B cell (primary cell): ENCODE data around the gene NHP2. TPM values are rescaled to one million over a fixed set of nuclear protein-coding genes. Genes with fewer than 3 reads are reported as not detected.

Experiments
- ATAC-seq: fragments of 200-7000 bp; cut with Tn5 transposase; one replicate; pipeline ENCODE4 v1.10.0; 2021; ENCODE audit warnings: low read depth, mild to moderate bottlenecking, moderate number of reproducible peaks, moderate library complexity
- CTCF ChIA-PET: fragments of 350-600 bp; sonication (Branson Sonifier 250); formaldehyde crosslinking; loops from one replicate; lab custom pipeline; 2021; ENCODE audit warnings: antibody characterized with exemption, inconsistent platforms; lab: Charles Lee
- POLR2A ChIA-PET: fragments of 350-600 bp; sonication (Branson Sonifier 250); formaldehyde crosslinking; loops from one replicate; lab custom pipeline; 2021; ENCODE audit warnings: antibody characterized with exemption; lab: Charles Lee
- DNase-seq: peaks from one replicate; pipeline ENCODE4 v3.0.0; 2013
- H2AFZ ChIP-seq: 2 replicates; pipeline ENCODE4 v1.6.1; 2012; ENCODE audit warnings: mild to moderate bottlenecking, low read depth, low read length; ENCODE audit not compliant: insufficient read depth, poor library complexity, severe bottlenecking
- H3K27ac ChIP-seq, 2 donors: 1 replicate in 1 of 2; 2 replicates in 1 of 2; pipeline ENCODE4 v1.5.1; 2012 to 2013; ENCODE audit warnings: low read length in 2 of 2, mild to moderate bottlenecking in 2 of 2, moderate library complexity in 1 of 2
- H3K27me3 ChIP-seq, 4 experiments: fragments of 200-600 bp in 1 of 4; sonication (generic) in 1 of 4; replicated peaks in 1 of 4; 1 replicate in 2 of 4; 2 replicates in 2 of 4; pipeline versions ENCODE4 v1.6.1 to v1.7.0; 2013 to 2016; ENCODE audit warnings: low read length in 3 of 4, mild to moderate bottlenecking in 2 of 4, mixed read lengths in 1 of 4, moderate library complexity in 1 of 4; ENCODE audit not compliant: insufficient read depth in 4 of 4, control insufficient read depth in 3 of 4; ENCODE audit errors: control extremely low read depth in 1 of 4
- H3K36me3 ChIP-seq, 2 experiments: replicated peaks in 1 of 2; 1 replicate in 1 of 2; 2 replicates in 1 of 2; pipeline versions ENCODE4 v1.6.1 to v1.7.1; 2013; ENCODE audit warnings: low read length in 1 of 2; ENCODE audit not compliant: insufficient read depth in 2 of 2, control insufficient read depth in 1 of 2; ENCODE audit errors: control extremely low read depth in 1 of 2, extremely low read depth in 1 of 2
- H3K4me1 ChIP-seq, 2 donors: fragments of 200-600 bp in 1 of 2; sonication (generic) in 1 of 2; 1 replicate in 1 of 2; 2 replicates in 1 of 2; pipeline versions ENCODE4 v1.5.1 to v1.6.1; 2013 to 2017; ENCODE audit warnings: low read length in 2 of 2; ENCODE audit not compliant: control insufficient read depth in 2 of 2, insufficient read depth in 2 of 2
- H3K4me2 ChIP-seq: replicated peaks from 2 replicates; pipeline ENCODE3; 2012; ENCODE audit warnings: mild to moderate bottlenecking, low read depth, low read length; ENCODE audit not compliant: poor library complexity, severe bottlenecking
- H3K4me3 ChIP-seq, 5 experiments: fragments of 200-600 bp in 1 of 5; sonication (generic) in 1 of 5; 1 replicate in 3 of 5; 2 replicates in 2 of 5; pipeline versions ENCODE4 v1.5.1 to v1.7.0; 2011 to 2016; ENCODE audit warnings: low read length in 4 of 5, mild to moderate bottlenecking in 4 of 5, low read depth in 2 of 5, control low read depth in 1 of 5, moderate library complexity in 1 of 5; ENCODE audit not compliant: insufficient read depth in 1 of 5; ENCODE audit errors: control extremely low read depth in 1 of 5, extremely low read depth in 1 of 5
- H3K79me2 ChIP-seq: fragments of 200-600 bp; sonication (generic); one replicate; pipeline ENCODE4 v1.6.0; 2016; ENCODE audit warnings: low read length; ENCODE audit not compliant: control insufficient read depth, insufficient read depth
- H3K9ac ChIP-seq: fragments of 200-600 bp; sonication (generic); 2 replicates; pipeline ENCODE4 v1.6.1; 2017; ENCODE audit warnings: mild to moderate bottlenecking, low read length, moderate library complexity
- H3K9me3 ChIP-seq, 3 donors: one replicate each; pipeline versions ENCODE4 v1.6.1 to v1.7.1; 2013; ENCODE audit warnings: low read length in 2 of 3; ENCODE audit not compliant: control insufficient read depth in 2 of 3, insufficient read depth in 1 of 3; ENCODE audit errors: control extremely low read depth in 1 of 3
- H4K20me1 ChIP-seq: 2 replicates; pipeline ENCODE4 v1.6.0; 2012; ENCODE audit warnings: mild to moderate bottlenecking, low read length; ENCODE audit not compliant: insufficient read depth, control insufficient read depth, poor library complexity, severe bottlenecking
- H3K27ac Mint-ChIP-seq: one replicate; pipeline ENCODE4 v1.8.0; 2021; ENCODE audit warnings: mixed read lengths
- H3K27me3 Mint-ChIP-seq: one replicate; pipeline ENCODE4 v1.8.0; 2021; ENCODE audit warnings: mixed read lengths
- H3K4me1 Mint-ChIP-seq: one replicate; pipeline ENCODE4 v1.8.0; 2021; ENCODE audit warnings: mixed read lengths
- H3K4me3 Mint-ChIP-seq: one replicate; pipeline ENCODE4 v1.8.0; 2021; ENCODE audit warnings: mixed read lengths
- H3K9me3 Mint-ChIP-seq: one replicate; pipeline ENCODE4 v1.8.0; 2022; ENCODE audit warnings: mixed read lengths; ENCODE audit not compliant: insufficient read depth
- CTCF ChIP-seq: fragments of 200-600 bp; IDR thresholded peaks from one replicate; pipeline ENCODE4 v1.8.0; 2022; ENCODE audit warnings: antibody characterized with exemption, mild to moderate bottlenecking
- EZH2 ChIP-seq: IDR thresholded peaks from 2 replicates; pipeline ENCODE4 v1.6.1; 2012; ENCODE audit warnings: borderline replicate concordance, low read depth, mild to moderate bottlenecking, moderate library complexity, low read length; ENCODE audit not compliant: insufficient read depth, poor library complexity, severe bottlenecking
- WGBS: methylation state at CpG from one replicate; pipeline ENCODE4 v1.1.5; 2013; ENCODE audit warnings: missing lambda C conversion rate; ENCODE audit not compliant: insufficient coverage; 5-methylcytosine and 5-hydroxymethylcytosine counted together
- intact Hi-C: fragments of 100-400 bp; cut with micrococcal nuclease; formaldehyde crosslinking; loops from one replicate; pipeline ENCODE4 v1.10.0; 2022
- polyA plus RNA-seq: library from polyadenylated mRNA; depleted of rRNA; stranded (reverse); fragments of >200 nt; gene quantifications from 2 replicates; pipeline ENCODE4 v1.2.3, GENCODE V29; 2012
- total RNA-seq, 2 donors: library from RNA; stranded (reverse); fragments of 120-200 nt in 1 of 2; gene quantifications; 1 replicate in 1 of 2; 2 replicates in 1 of 2; pipeline versions ENCODE4 v1.2.3 to v1.2.4, GENCODE V29; 2013 to 2022

Gene NHP2
- total and polyA plus RNA-seq, 2 donors (not counting 1 experiment from before 2014, with no cell fraction given), result 66.0 to 99.8 TPM

GRCh38 chr5:178196986-178197385, 43.3 kb upstream of the NHP2 start:
- Histone ChIP-seq H3K4me3 (no peak overlapping the region), H3K4me1 (no peaks in the 10 kb centered on the region), H3K79me2 (no peaks in the 10 kb centered on the region), H3K36me3 (no peaks in the 10 kb centered on the region), H3K9ac (no peak overlapping the region), H3K4me2 (no peak overlapping the region), H2AFZ (no peak overlapping the region), H3K27ac (no peak overlapping the region), H3K27me3 (peaks cover 0 to 18% (median 5%) of the 10 kb centered on the region in 4 experiments), H3K9me3 (no peaks in the 10 kb centered on the region), H4K20me1 (no peaks in the 10 kb centered on the region)
- DNase-seq (no peak), ATAC-seq (no peak)
- Mint-ChIP-seq H3K4me3 (no peak overlapping the region), H3K27ac (no peak overlapping the region), H3K27me3 (peaks cover 18% of the 10 kb centered on the region), H3K9me3 (no peaks in the 10 kb centered on the region), H3K4me1 (no peaks in the 10 kb centered on the region)
- TF ChIP-seq EZH2 (no peak), CTCF (no peak)
- CTCF ChIA-PET, result no interaction called here
- intact Hi-C loops, result no loop called here
- 89% methylated on average over 6 of the region's 8 CpGs for WGBS
- POLR2A ChIA-PET, result interaction anchor here (0.6 kb wide), 1 partner anchor 20 kb away, joined by 6 read pairs; no protein-coding TSS in a partner anchor

GRCh38 chr5:178196281-178196812, 42.7 kb upstream of the NHP2 start:
- POLR2A ChIA-PET, result no interaction called here

More at GRCh38 chr5:178196281-178196812, 42.7 kb upstream of the NHP2 start:
- no peak for TF ChIP-seq CTCF
- TF ChIP-seq EZH2, result no peak
- no peaks in the 10 kb centered on the region for H3K79me2 ChIP-seq
- H3K9ac ChIP-seq, result no peak overlapping the region
- no peaks in the 10 kb centered on the region for H3K36me3 ChIP-seq
- Mint-ChIP-seq H3K4me3 (no peak overlapping the region), H3K4me1 (no peaks in the 10 kb centered on the region), H3K9me3 (no peaks in the 10 kb centered on the region), H3K27ac (no peak overlapping the region), H3K27me3 (peaks cover 21% of the 10 kb centered on the region)
- DNase-seq (no peak), ATAC-seq (no peak)
- no peaks in the 10 kb centered on the region for H3K4me1 ChIP-seq
- no peak overlapping the region for H3K27ac ChIP-seq
- CTCF ChIA-PET, result no interaction called here
- WGBS, result 100% methylated on average over 7 of the region's 7 CpGs
- no peaks in the 10 kb centered on the region for H3K9me3 ChIP-seq
- H3K4me3 ChIP-seq, result no peak overlapping the region
- H4K20me1 ChIP-seq, result no peaks in the 10 kb centered on the region
- H3K4me2 ChIP-seq, result no peak overlapping the region
- peaks cover 0 to 18% (median 5%) of the 10 kb centered on the region in 4 experiments for H3K27me3 ChIP-seq
- intact Hi-C loops, result no loop called here
- H2AFZ ChIP-seq, result no peak overlapping the region
